GM18519 (cell line): Measurements from ENCODE around the gene RPA1.

Source experiments
- ATAC-seq: cut with Tn5 transposase; IDR thresholded peaks from one replicate; pipeline ENCODE4 v1.9.1; 2021; ENCODE audit warnings: mild to moderate bottlenecking, moderate library complexity; ENCODE audit not compliant: unreplicated experiment, low FRiP score

Gene RPA1

DNA sequence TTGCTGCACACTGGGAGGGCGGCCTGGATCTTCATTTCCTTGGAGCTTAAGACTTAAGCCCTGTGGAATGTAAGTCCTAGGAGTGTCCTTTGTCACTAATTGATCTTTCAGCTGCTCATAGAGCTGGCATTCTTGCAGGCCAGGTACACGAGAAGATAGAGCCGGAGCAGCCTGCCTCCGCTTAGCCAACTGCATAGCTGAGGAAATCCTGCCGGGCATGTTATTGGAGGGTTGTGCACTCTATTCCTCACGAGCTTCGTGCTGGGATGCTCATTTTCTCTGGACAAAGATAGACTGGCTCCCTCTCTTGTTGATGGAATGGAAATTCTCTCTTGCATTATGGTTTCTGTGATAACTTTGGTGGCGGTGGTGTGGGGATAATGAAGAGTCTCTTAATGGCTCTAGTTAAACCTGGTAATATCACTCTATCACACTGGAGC is 76.9 kb downstream of the RPA1 start:
- no peak for ATAC-seq

DNA sequence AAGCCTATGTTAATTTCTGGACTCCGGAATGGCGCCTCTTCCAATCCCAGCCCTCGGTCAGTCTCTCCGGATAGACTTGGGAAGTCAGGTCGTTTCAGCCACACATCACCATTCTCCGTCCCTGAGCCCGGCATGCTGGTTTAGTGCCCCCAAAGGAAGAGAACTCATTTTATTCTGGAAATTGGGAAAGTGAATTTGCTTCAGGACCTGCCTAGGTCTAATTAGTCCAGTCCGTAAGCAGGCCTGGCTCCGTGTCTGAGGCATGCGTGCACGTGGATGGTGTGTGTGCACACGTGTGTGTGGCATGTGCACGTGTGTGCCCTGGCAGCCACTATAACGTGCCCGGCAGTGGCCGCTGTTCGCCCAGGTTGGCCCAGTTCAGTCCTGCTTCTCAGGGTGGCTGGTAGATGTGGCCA is 77.4 kb downstream of the RPA1 start:
- ATAC-seq: no peak

DNA sequence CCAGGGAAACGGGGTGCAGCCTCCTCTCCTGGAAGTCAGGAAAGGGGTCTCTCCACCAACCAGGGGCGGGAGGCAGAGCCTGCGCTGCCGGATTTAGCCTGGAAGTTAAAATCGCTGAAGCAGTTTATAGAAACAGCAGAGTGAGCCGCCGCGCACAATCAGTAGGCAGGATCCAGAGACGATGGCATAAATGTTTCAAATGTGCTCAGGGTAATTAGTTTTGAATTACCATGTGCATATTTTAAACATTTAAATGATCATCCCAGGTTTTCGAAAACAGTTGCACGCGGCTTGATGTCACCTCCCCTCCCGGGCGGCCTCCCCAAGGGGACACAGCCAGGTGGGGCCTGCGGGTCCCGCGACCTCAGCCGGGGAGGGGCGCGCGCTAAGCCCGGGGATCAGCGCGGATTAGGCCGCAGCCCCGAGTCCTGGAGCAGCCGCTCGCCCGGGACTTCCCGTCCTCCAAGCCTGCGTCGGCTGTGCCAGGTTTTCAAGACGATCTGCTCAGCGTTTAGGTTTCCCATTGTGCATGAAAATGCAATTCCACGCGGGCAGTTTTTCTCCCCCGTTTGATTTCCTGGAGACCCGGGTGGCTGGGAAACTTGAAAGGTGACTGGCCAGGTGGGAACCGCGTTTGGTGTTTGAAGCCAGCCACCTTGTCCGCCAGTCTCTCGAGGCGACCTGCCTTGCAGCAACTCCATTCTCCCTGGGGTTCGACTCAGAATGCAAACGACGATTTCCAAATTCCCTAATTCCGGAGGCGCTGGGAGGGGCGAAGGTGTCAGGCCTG is 78.3 kb downstream of the RPA1 start:
- ATAC-seq: no peak

DNA sequence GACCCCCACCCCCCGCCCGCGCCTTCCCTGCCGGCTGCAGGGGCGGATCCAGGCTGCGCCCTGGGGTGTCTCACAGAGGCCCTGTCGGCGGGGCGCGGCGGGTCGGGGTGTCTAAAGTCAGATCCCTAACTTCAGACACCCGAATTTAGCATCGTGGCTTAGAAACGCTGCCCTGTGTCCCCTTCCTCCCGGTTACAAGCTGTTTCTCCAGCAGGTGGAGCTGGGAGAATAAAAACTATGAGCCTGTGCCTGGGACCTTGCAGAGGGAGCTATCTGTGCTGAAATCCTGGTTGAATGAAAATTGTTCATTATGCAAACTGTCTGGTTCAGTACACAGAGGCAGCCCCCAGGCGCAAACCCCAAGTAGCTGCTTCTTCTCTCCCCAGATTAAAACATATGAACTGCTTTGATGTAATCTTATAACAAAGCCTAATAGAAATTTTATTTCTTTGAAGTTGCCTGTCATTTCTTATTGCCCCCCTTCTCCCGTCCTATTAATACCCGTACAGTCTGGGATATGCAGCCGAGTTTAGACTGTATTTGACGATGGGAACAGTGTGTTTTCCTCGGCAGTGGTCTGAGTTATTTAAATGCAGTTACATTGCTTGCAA is 79.0 kb downstream of the RPA1 start:
- no peak for ATAC-seq

DNA sequence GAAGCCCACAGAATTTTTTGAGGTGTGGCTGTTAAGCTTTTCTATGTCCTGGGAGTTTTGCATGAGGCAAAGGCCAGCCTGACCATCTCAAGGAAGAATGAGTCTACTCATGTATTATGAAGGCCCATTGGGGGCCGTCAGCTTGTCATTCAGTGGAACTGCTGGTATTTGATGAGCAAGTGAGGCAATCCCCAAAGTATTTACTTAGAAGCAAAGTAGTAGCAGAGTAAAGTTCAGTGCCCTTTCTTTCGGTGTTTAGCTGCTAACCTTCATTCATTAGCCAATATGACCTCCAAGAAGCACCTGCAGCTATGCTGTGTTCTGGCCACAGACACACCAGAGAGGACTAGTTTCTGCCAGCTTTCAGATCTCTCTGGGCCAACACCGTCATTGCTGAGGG is 80.2 kb downstream of the RPA1 start:
- ATAC-seq: no peak

DNA sequence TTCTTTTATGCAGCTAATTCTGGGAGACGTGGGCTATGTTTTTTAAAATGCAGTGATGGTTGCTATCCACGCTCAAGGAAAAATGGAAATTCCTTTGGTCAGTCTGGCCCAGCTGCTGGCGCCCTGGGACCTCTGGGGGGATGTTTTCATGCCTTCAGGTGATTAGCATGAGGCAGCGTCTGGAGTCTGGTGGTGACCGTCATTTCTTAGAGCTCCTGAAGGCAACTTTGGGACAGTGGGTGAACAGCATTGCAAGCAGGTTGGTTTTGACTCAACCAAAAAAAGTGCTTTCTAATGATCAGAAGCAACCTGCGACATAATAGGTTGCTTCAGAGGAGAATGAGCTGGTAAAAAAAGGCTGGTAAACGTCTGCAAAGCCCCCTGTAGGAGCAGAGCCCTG is 82.3 kb downstream of the RPA1 start:
- ATAC-seq: no peak

DNA sequence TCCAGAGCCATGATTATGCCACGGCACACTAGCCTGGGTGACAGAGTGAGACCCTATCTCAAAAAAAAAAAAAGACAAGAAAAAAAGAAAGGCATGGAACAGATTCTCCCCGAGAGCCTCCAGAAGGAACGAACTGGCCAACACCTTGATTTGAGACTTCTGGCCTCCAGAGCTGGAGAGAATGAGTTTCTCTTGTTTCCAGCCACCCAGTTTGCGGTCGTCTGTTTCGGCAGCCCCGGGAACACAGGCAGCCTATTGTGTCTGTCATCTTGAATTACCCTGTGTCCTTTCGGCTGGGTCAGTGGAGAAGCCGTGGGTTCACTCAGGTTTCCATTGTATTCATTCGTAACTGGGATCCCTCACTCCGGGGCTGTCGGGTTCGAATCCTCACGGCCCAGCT is 83.9 kb downstream of the RPA1 start:
- no peak for ATAC-seq

DNA sequence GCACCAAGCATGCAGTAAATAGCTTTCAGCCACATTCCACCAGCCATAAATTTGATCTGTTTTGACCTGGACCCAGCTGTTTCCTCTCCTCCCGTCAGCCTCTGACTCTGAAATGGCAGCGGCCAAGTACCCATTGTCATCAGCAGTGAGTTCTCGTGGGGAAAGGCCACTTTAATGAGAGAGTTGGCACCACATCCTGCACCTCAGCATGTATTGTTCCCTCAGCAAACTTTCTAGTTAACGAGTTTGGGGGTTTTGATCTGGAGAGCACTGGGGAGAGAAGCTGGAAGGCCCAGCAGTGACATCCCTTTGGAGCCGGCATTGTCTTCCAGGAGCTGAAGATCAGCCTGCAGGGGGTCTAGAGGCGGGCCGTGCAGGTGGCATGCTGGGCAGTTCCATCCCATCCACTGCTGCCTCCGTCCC is 84.9 kb downstream of the RPA1 start:
- ATAC-seq: no peak

DNA sequence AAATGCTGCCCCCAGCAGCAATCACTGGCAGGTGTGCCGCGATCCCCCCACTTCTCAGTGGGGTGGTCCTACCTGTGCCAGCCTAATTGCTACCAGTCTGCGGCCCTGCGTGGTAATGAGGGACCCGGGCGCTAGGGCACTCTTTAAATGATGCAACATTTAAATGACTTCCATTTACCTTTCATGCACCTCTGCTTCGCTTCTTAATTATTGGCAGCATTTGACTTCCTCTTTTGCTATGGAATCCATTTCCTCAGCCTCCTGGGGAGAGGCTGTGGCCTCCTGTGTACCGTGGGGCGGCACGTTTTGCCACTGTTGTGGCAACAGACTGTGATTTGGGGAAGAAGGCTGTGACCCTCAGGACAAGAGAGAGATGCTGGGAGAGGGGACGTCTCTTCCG is 86.1 kb downstream of the RPA1 start:
- no peak for ATAC-seq

DNA sequence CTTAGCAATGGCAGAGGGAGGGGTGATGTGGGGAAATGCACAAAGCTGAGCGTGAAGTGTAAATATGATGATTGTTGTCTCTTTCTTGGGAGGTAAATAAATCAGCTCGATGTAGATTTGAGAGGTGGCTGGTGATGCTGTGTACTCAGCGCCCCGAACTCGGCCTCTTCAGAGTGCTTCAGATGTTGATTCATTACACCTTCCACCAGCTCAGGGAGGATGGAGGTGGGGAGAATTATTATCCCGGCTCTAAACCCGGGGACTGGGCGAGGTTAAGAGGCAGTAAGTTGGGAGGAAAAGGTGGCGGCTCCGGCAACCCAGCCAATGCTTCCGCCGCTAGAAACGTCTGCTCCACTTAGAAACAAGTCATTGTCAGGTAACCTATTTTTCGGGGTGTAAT is 86.5 kb downstream of the RPA1 start:
- ATAC-seq: no peak

DNA sequence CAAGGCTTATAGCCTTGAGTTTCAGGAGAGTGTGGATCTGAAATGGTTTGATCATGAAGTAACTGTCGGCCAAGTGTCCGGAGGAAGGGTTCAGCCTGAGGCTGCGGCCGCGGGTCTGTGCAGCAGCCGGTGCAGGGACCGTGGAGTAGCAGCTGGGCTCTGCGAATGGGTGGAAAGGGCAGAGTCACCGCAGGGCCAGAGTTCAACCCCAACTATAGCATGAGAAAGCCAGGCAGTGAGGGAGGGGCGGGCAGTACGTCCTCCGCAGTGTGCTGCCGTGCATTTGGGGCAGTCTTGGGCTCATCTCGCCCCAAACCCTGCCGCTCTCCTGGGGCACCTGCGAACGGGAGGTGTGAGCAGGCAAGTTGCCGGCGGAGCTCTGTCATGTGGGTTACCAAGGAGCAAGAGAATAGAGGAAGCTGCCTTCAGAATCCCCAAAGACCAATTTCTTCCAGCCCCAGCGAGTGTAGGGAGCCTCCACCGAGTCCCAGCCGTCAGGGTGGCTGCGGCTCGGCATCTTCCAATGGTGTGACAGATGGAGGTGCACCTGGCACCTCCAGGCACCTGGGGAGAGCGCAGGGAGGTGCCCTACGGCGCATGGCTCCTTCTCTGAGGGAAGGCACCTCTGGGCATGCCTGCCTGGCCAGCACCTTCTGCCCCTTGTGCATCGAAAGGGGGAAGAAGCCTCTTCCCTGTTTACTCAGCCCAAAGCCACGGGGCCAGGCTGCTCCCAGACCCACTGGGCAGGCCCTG is 87.3 kb downstream of the RPA1 start:
- no peak for ATAC-seq

DNA sequence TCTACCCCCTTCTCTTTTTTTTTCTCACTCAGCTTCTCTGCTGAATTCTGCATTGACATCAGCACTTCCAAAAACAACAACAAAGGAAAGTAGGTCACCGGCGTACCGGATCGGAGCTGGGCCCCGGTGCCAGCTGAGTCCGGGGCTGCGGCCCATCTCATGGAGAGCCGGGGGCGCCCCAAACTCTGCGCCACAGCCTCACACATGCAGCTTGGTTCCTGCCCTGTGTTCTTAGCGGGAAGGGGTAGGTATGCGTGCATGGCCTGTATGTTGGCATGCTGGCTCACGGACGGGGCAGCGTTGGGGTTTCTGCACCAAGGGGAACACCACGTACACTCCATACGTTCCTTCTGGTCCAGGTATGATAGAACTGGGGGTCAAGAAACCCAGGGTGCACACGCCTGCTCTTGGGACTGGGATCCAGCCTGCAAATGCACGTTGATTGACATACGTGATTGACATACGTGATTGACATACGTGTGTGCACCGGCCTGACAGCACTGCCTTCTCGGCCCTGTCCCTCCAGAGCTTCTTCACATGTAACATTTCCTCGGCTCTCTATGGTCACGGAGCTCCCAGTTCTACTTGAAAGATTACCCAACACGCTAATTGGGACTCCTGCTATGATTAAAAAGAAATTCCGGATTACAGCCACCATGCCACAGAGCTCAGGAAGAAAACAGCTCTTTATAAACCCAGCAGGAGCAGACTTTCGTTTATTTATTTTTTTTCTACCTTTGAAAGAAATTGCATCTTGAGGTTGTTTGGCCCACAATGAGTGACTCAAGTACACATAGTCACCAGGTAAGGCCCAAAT is 88.7 kb downstream of the RPA1 start:
- no peak for ATAC-seq

DNA sequence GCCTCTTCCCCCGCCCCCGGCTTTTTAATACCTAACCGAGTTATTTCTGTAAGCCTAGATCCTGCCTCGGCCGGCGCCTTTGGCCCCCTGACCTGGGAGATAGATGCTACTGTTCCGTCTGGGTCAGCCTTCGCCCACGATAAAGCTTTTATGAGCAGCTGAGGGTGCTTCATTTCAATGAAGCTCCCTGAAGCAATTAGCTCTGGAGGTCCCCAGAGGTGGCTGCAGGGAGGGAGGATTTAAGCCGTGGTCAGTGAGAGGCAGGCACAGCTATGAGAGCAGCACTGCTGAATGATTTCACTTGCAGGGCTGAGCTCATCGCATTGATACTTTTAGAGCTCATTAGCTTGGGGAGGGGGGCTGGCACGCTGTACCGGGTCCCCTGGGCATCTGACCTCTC is 89.4 kb downstream of the RPA1 start:
- ATAC-seq: no peak

DNA sequence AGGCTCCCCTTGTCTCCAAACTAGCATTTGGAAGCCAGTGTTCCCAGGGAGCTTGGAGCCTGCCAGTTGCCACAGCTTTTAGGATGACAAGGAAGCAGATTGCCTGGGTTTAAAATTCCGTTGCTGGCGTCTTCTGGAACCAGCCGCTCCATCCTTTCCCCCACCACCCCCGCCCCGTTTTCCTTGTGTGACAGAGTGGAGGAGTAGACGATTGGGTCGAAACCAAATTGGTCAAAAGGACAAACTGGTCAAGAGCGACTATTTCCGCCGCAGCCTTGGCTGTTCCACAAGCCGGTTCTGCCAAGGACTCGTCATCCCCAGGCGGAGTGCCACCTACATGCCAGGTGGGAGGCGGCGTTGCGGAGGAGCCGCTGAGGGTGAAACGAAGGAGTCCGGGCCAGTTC is 91.1 kb downstream of the RPA1 start:
- no peak for ATAC-seq

DNA sequence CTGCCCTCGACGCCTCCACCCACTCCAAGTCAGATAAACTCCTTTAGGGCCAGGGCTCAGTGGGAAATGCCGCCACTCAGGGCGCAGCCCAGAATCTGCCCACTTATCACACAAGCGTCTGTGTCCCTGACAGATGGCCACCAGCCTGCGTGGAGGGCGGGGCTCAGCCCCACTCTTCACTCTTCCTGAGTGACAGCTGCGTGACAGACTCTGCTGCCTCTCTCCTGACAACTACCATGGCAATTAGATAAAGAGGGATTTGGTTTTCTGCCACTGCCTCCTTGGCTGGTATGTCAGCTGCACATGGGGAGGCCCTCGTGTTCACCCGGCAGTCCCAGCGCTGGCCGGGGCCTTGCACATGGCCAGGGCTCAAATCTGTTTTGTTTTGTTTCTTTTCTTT is 99.2 kb downstream of the RPA1 start:
- no peak for ATAC-seq

DNA sequence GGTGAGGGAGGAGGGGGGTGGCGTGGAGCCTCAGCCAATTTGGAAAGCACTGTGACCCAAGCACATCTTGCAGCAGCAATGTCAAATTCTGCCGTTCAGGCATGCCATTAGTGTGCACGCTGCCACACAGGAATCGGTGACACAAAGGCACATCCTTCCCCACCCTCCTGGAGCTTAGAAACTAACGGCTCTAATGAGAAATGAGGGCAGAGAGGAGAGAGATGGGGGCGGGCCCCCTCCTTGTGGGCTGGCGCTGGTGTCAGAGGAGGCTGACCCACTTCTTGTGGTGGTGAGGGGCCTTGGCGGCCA is 100.5 kb downstream of the RPA1 start:
- ATAC-seq: no peak

DNA sequence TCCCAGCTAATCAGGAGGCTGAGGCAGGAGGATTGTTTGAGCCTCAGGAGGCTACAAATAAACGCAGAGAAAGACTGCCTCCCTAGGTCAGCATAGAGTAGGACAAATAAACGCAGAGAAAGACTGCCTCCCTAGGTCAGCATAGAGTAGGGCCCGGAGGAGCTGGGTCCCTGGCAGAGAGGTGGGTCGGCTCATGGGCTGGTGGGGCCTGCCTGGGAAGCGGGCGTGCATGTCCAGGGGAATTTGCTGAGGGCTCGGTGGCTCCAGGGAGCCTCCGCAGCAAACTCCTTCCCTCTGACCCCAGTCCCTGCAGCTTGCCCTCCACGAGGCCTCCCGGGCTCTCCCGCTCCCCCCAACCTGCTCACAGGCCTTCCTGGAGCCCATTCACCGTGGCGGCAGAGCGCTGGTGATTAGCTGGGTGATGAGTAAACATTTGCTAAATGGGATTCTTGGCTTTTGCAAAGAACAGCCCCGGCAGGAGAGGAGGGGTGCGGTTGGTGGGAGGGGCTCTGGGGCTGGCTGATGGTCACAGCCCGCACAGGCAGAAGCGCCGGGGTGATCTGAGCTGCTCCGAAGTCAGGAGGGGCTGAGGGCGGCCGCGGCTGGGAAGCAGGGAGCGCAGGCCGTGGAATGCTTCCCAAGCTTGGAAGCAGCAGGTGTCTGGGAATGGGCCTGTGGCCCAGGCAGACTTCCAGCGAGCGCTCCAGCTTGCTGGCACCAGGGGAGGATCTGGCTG is 102.2 kb downstream of the RPA1 start:
- no peak for ATAC-seq

DNA sequence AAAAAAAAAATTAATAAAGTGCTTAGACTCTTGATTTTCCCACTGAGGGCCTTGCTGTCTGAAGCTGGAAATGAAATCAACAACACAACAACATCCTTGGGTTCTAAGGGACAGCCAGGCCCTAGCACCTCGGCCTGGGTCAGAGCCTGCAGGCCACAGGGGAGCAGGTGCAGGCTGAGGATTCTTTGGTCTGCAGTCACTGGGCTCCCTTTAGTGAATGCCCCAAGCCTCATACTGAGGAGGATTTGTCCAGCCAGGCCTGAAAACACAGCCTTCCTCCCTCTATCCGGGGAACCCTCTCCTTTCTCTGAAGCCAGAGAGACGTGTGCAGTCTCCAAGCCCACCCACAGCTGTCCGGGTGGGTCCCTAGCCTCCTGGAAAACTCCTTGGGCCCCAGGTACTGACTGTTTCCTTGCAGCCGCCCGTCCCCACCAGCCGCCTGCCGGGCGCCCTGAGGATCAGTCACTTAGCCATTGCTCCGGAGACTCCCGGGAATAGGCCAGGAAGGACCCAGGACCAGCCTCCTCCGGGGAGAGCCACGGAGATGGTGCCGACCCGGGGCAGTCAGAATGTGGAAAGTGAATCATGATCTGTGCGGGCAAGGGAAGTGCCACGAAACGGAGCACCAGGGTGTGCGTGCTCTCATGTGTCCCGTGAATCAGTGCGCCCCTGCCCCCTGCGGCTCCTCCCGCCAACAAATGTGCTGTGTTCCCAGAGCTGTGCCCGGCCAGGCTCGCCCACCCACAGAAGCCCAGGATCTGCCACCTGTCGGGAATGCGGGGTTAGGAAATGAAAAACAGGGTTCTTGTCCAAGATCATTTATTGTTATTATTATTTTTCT is 104.3 kb downstream of the RPA1 start:
- ATAC-seq: no peak

DNA sequence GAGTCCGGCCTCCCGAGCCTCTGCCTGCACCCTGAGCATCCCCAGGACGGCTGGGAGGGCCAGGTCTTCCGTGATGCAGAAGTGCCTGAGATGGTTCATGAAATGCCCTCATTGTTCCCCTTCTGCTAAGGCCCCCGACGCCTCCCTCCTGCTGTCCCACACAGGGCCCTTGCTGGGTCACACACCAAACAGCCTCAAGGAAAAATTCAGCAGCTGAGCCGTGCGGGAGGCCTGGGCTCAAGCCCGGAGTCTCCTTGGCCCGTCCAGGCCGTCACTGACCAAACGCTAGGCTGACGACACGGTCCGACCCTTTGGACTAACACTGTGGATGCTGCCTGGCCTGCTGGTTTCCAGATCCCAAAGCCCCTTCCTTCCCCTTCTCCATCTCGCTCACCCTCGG is 105.1 kb downstream of the RPA1 start:
- no peak for ATAC-seq
